CD4-positive, CD25-positive, alpha-beta regulatory T cell (primary cell): ENCODE measurements around the gene OSBP2. TPM values are rescaled to one million over a fixed set of nuclear protein-coding genes. Genes with fewer than 3 reads are reported as not detected.

Experiments
- ATAC-seq, 2 donors: fragments of 150-1000 bp; cut with Tn5 transposase; one replicate each; pipeline ENCODE4 v1.10.0; 2021; ENCODE audit warnings: low read depth in 2 of 2, moderate number of reproducible peaks in 2 of 2, moderate library complexity in 1 of 2
- DNase-seq, 3 donors: peaks; one replicate each; pipeline versions ENCODE4 v3.0.0 to v3.0.0-alpha.2; 2012 to 2022; ENCODE audit warnings: mixed read lengths in 1 of 3
- H3K27ac ChIP-seq: one replicate; pipeline ENCODE4 v1.7.0; 2013; ENCODE audit warnings: mild to moderate bottlenecking, low read length; ENCODE audit not compliant: insufficient read depth, poor library complexity, severe bottlenecking
- H3K27me3 ChIP-seq: one replicate; pipeline ENCODE4 v1.7.0; 2013; ENCODE audit warnings: low read length; ENCODE audit not compliant: control insufficient read depth, insufficient read depth
- H3K36me3 ChIP-seq: one replicate; pipeline ENCODE4 v1.7.0; 2013; ENCODE audit warnings: mild to moderate bottlenecking, low read length, moderate library complexity; ENCODE audit not compliant: control insufficient read depth, insufficient read depth
- H3K4me1 ChIP-seq: 2 replicates; pipeline ENCODE4 v1.7.0; 2013; ENCODE audit warnings: mild to moderate bottlenecking, low read length; ENCODE audit not compliant: insufficient read depth, control insufficient read depth, poor library complexity, severe bottlenecking
- H3K4me3 ChIP-seq: one replicate; pipeline ENCODE4 v1.7.0; 2013; ENCODE audit warnings: low read depth, mild to moderate bottlenecking, low read length, moderate library complexity
- H3K9me3 ChIP-seq, 2 experiments: 1 replicate in 1 of 2; 2 replicates in 1 of 2; pipeline ENCODE4 v1.7.0; 2013; ENCODE audit warnings: low read length in 2 of 2, mild to moderate bottlenecking in 1 of 2, moderate library complexity in 1 of 2; ENCODE audit not compliant: control insufficient read depth in 2 of 2
- H3K27ac Mint-ChIP-seq, 3 donors: one replicate each; pipeline ENCODE4 v1.8.0; 2020 to 2022; ENCODE audit warnings: mild to moderate bottlenecking in 3 of 3, mixed read lengths in 3 of 3, moderate library complexity in 2 of 3
- H3K27me3 Mint-ChIP-seq: one replicate; pipeline ENCODE4 v1.8.0; 2022; ENCODE audit warnings: mild to moderate bottlenecking, mixed read lengths
- H3K36me3 Mint-ChIP-seq: one replicate; pipeline ENCODE4 v1.8.0; 2020; ENCODE audit warnings: mixed read lengths
- H3K4me1 Mint-ChIP-seq, 4 donors: one replicate each; pipeline ENCODE4 v1.8.0; 2020 to 2022; ENCODE audit warnings: mixed read lengths in 4 of 4, mild to moderate bottlenecking in 1 of 4
- H3K4me3 Mint-ChIP-seq, 4 donors: one replicate each; pipeline ENCODE4 v1.8.0; 2020 to 2022; ENCODE audit warnings: mild to moderate bottlenecking in 4 of 4, mixed read lengths in 4 of 4, moderate library complexity in 3 of 4
- H3K9me3 Mint-ChIP-seq, 7 donors: one replicate each; pipeline ENCODE4 v1.8.0; 2020 to 2022; ENCODE audit warnings: mixed read lengths in 7 of 7, mild to moderate bottlenecking in 3 of 7, moderate library complexity in 2 of 7
- polyA plus RNA-seq, 4 donors: library from polyadenylated mRNA; unstranded; fragments of 300-500 nt; fragmentation: Illumina TruSeq; gene quantifications; one replicate each; pipeline ENCODE4 v1.2.3, GENCODE V29; 2021
- total RNA-seq: library from RNA; stranded (reverse); gene quantifications from one replicate; pipeline ENCODE4 v1.2.3, GENCODE V29; 2022

The OSBP2 gene
- total and polyA plus RNA-seq, 5 donors from 2014 or later: 0.86 to 9.9 (median 1.7) TPM

DNA sequence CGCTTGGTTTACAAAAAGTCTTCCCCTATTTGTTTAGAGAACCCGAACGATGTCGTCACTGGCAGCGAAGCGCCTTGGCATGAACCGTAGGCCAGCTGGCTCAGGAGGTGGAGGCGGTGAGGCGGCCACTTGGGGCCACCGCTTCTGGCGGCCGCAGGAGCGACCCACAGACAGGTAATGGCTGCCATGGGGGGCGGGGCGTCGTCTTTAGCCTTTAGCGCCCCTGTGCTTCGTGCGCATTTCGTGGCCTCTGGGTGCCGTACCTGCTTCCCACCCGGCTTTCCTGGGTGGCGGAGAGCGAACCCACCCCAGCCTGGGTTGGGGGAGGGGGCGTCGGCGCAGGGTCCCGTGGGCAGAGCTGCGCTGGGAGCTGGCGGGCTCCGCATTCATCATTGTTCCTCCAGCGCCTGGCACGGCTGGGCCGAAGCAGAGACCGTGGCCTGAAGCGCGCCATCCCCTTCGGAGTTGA lies 469 bp upstream of the OSBP2 start:
- ATAC-seq (peak; percentile 44 to 59), DNase-seq (peak; percentile 40 to 60 (median 52))
- H3K9me3 ChIP-seq: no peaks in the 10 kb centered on the region
- no peaks in the 10 kb centered on the region for H3K36me3 ChIP-seq
- H3K4me1 ChIP-seq: peaks cover 10% of the 10 kb centered on the region
- H3K9me3 Mint-ChIP-seq: no peaks in the 10 kb centered on the region
- H3K4me1 Mint-ChIP-seq: peaks cover 0 to 31% (median 21%) of the 10 kb centered on the region in 4 donors
- H3K36me3 Mint-ChIP-seq: no peaks in the 10 kb centered on the region
- H3K27ac Mint-ChIP-seq: peak overlapping the region; percentile 43 to 88 (median 82)
- H3K27me3 Mint-ChIP-seq: peaks cover 5% of the 10 kb centered on the region
- H3K4me3 ChIP-seq: peak overlapping the region; percentile 67
- peak overlapping the region; percentile 82 to 98 (median 96) for H3K4me3 Mint-ChIP-seq
- peaks cover 3% of the 10 kb centered on the region for H3K27me3 ChIP-seq
- H3K27ac ChIP-seq: no peak overlapping the region

DNA sequence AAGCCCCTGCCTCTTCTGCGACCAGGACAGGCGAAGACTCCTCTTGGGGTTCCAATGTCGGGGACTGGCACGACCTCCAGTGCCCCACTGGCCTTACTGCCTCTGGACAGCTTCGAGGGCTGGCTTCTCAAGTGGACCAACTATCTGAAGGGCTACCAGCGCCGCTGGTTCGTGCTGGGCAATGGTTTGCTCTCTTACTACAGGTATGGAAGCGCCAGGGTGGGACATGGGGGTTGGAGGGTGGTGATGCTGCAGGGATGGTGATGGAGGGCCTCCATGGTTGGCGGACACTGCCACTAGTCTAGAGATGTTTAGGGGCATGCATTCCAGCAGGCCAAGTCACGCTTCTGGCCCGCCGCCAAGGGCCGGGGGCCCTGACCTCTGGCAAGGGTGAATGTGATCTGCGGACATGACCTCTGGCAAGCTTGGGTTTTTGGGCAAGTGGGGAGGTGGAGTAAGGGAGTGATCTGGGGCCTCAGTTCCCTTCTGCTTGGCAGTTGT lies 727 bp downstream of the OSBP2 start:
- DNase-seq: no peak
- H3K4me3 Mint-ChIP-seq: peak overlapping the region; percentile 79 to 93 (median 86)

DNA sequence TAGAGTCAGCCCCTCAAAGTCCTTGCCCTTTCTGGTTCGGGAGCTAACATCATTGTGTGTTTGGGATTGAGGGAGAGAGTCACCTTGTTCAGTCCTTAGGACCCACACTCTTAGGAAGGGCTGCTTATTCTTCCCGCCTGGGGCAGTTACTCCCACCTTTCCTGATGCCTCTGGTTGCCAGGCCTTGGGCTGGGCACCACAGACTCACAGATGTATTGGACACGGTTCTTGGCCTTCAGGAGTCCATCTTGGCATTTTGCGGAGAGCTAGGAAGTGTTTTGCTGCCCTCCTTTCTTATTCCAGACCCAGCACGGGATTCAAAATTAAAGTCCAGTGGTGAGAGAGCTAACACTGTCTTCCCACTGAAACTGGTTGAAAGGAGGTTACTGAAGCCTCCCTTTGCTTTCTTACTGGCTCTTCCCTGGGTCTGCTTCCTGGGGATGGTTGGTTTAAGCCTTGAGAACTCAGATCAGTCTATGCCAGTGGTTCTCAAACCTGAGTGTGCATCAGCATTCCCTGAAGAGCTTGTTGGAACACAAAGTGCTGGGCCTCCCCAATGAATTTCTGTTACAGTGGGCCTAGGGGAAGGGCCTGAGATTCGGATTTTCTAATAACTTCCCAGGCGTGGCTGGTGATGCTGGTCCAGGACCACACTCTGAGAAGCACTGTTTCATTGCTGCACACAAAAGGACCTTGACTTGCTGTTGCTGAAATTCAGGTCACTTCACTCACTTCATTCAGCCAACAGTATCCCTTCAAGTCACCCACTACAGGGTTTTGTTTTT lies 1.4 kb downstream of the OSBP2 start:
- ATAC-seq (no peak), DNase-seq (no peak)
- Histone ChIP-seq H3K4me3 (no peak overlapping the region), H3K36me3 (no peaks in the 10 kb centered on the region), H3K27me3 (peaks cover 3% of the 10 kb centered on the region), H3K27ac (no peak overlapping the region), H3K4me1 (peaks cover 6% of the 10 kb centered on the region), H3K9me3 (no peaks in the 10 kb centered on the region)
- Mint-ChIP-seq H3K9me3 (no peaks in the 10 kb centered on the region), H3K27ac (peak overlapping the region in 2 of 3 donors; percentile 20 to 31), H3K27me3 (peaks cover 5% of the 10 kb centered on the region), H3K4me3 (peak overlapping the region; percentile 79 to 93 (median 86)), H3K4me1 (peaks cover 0 to 27% (median 18%) of the 10 kb centered on the region in 4 donors), H3K36me3 (no peaks in the 10 kb centered on the region)

More for the DNA sequence above, 727 bp downstream of the OSBP2 start:
- Histone ChIP-seq H3K27me3 (peaks cover 3% of the 10 kb centered on the region), H3K9me3 (no peaks in the 10 kb centered on the region), H3K4me1 (peaks cover 6% of the 10 kb centered on the region), H3K27ac (no peak overlapping the region), H3K36me3 (no peaks in the 10 kb centered on the region), H3K4me3 (no peak overlapping the region)
- H3K36me3 Mint-ChIP-seq: no peaks in the 10 kb centered on the region
- ATAC-seq: no peak
- peak overlapping the region in 2 of 3 donors; percentile 20 to 31 for H3K27ac Mint-ChIP-seq
- H3K4me1 Mint-ChIP-seq: peaks cover 0 to 27% (median 18%) of the 10 kb centered on the region in 4 donors
- H3K27me3 Mint-ChIP-seq: peaks cover 5% of the 10 kb centered on the region
- no peaks in the 10 kb centered on the region for H3K9me3 Mint-ChIP-seq

DNA sequence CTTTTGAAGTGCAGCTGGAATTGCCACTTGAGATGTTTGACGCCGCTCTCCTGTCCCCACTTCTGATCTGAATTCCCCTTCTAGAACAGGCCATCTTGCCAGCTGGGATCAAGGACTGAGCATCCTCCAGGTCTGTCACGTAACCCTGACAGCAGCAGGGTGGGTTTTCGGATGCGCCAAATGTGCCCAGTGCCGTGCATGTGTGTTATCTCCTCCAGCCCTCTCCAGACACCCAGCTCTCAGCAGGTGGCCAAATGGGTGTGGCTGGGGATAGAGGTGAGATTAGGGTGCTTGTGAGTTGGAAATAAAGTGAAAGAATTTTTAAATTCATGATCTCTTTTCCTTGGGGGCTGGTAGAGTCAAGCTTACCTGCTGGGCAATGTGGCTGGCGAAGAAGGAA lies 3.3 kb downstream of the OSBP2 start:
- Mint-ChIP-seq H3K27me3 (peaks cover 5% of the 10 kb centered on the region), H3K36me3 (no peaks in the 10 kb centered on the region), H3K4me1 (peaks cover 0 to 26% (median 18%) of the 10 kb centered on the region in 4 donors), H3K4me3 (no peak overlapping the region), H3K27ac (no peak overlapping the region), H3K9me3 (no peaks in the 10 kb centered on the region)
- ATAC-seq: no peak
- H3K4me1 ChIP-seq: peaks cover 6% of the 10 kb centered on the region
- no peak overlapping the region for H3K4me3 ChIP-seq
- peaks cover 3% of the 10 kb centered on the region for H3K27me3 ChIP-seq
- H3K36me3 ChIP-seq: no peaks in the 10 kb centered on the region
- H3K9me3 ChIP-seq: no peaks in the 10 kb centered on the region
- DNase-seq: no peak
- no peak overlapping the region for H3K27ac ChIP-seq

DNA sequence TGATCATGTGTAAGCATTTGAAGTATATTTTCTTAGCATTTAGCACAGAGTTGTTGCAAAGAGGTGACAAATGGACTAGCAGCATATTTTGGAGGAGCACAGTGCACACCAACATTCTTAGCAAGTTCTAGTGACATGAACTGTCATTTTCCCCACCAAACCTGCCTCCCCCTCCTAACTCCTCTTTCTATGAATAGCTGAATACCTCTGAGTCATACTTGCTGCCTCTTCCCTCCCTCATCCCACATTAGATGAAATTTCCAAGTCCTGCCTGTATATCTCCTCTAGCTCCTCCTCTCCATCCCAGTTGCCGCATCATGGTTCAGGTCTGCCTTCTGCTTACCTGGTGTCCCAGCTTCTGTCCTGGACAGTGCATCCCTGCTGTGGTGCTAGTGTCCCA lies 7.2 kb downstream of the OSBP2 start:
- H3K9me3 Mint-ChIP-seq: no peaks in the 10 kb centered on the region
- H3K36me3 ChIP-seq: no peaks in the 10 kb centered on the region
- DNase-seq (no peak), ATAC-seq (no peak)
- peaks cover 0 to 18% (median 9%) of the 10 kb centered on the region in 4 donors for H3K4me1 Mint-ChIP-seq
- no peaks in the 10 kb centered on the region for H3K4me1 ChIP-seq
- no peaks in the 10 kb centered on the region for H3K9me3 ChIP-seq
- no peak overlapping the region for H3K27ac Mint-ChIP-seq
- H3K36me3 Mint-ChIP-seq: peaks cover 4% of the 10 kb centered on the region
- H3K27ac ChIP-seq: no peak overlapping the region
- no peaks in the 10 kb centered on the region for H3K27me3 Mint-ChIP-seq
- peak overlapping the region in 1 of 4 donors; percentile 45 for H3K4me3 Mint-ChIP-seq
- no peaks in the 10 kb centered on the region for H3K27me3 ChIP-seq
- no peak overlapping the region for H3K4me3 ChIP-seq

DNA sequence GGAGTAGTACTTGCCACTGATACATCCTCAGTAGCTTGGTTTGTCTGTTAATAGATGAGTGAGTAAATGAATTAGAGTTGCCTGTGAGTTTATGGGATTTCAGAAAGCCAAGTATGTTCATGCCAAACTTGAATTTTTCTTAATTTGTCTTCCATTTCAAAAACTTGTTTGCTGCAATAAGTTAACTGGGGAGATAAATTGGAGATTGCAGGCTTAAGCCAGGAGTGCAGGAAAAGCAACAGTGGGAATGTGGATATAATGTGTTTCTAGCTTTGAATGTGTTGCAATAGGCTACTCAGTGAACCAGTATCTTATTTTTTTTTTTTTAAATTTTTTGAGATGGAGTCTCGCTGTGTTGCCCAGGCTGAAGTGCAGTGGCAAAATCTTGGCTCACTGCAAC lies 8.2 kb downstream of the OSBP2 start:
- no peak overlapping the region for H3K4me3 Mint-ChIP-seq
- Histone ChIP-seq H3K4me1 (no peaks in the 10 kb centered on the region), H3K27ac (no peak overlapping the region), H3K27me3 (no peaks in the 10 kb centered on the region), H3K36me3 (no peaks in the 10 kb centered on the region), H3K4me3 (no peak overlapping the region), H3K9me3 (no peaks in the 10 kb centered on the region)
- no peaks in the 10 kb centered on the region for H3K9me3 Mint-ChIP-seq
- H3K27me3 Mint-ChIP-seq: no peaks in the 10 kb centered on the region
- no peak for ATAC-seq
- no peak for DNase-seq
- H3K4me1 Mint-ChIP-seq: peaks cover 0 to 14% (median 6%) of the 10 kb centered on the region in 4 donors
- H3K36me3 Mint-ChIP-seq: peaks cover 4% of the 10 kb centered on the region
- H3K27ac Mint-ChIP-seq: no peak overlapping the region

DNA sequence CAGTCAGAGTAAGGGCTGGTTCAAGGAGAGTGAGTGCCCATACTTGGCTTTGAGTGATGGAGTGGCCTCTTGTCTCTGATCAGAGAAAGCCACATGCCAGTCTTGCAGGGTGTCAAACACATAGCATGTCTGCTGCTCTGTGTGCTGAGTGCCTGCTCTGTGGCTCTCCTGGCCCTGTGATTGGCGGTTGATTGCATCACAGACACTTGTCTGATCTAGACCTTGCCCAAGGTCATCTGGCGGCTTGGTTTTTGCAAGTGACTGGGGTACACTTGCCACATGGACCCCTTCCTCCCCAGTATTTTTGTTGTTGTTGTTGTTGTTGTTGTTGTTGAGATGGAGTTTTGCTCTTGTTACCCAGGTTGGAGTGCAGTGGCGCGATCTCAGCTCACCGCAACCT lies 10.3 kb downstream of the OSBP2 start:
- Mint-ChIP-seq H3K27ac (peak overlapping the region in 1 of 3 donors; percentile 74), H3K4me1 (peaks cover 1 to 21% (median 9%) of the 10 kb centered on the region in 4 donors), H3K27me3 (no peaks in the 10 kb centered on the region), H3K36me3 (peaks cover 4% of the 10 kb centered on the region), H3K9me3 (peaks cover 0 to under 1% (median 0%) of the 10 kb centered on the region in 7 donors), H3K4me3 (no peak overlapping the region)
- H3K27ac ChIP-seq: no peak overlapping the region
- H3K9me3 ChIP-seq: no peaks in the 10 kb centered on the region
- H3K27me3 ChIP-seq: no peaks in the 10 kb centered on the region
- no peak overlapping the region for H3K4me3 ChIP-seq
- ATAC-seq (no peak), DNase-seq (no peak)
- no peaks in the 10 kb centered on the region for H3K4me1 ChIP-seq
- H3K36me3 ChIP-seq: no peaks in the 10 kb centered on the region
